Activated CD4-positive, alpha-beta T cell treated with anti-CD3 and anti-CD28 coated beads, Interleukin-10, Interleukin-2, amounts not matched to agents 100 ng/mL and 50 ng/mL, durations not matched to agents 16 hours and 8 hours (primary cell): ENCODE measurements around the gene IL19.

Source experiments
- DNase-seq: peaks from one replicate; pipeline ENCODE4 v3.0.0-alpha.2; 2020

The IL19 gene

DNA sequence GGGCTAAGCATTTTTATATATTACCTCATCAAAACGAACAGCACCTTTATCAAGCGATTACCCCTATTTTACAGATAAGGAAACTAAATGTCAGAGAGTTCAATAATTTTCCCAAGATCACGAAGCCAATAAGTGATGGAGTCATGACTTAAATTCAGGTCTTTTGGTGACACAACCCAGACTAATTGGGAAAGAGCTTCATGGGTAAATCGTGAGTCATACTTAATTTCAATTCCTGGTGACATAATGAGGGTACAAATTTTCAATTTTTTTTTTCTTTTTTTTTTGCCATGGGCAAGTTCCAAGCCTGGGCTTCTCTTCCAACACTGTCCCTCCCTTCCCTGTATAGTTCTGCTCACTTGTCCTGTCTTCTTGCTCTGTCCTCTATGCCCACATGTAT lies 31.8 kb downstream of the IL19 start:
- no peak for DNase-seq

DNA sequence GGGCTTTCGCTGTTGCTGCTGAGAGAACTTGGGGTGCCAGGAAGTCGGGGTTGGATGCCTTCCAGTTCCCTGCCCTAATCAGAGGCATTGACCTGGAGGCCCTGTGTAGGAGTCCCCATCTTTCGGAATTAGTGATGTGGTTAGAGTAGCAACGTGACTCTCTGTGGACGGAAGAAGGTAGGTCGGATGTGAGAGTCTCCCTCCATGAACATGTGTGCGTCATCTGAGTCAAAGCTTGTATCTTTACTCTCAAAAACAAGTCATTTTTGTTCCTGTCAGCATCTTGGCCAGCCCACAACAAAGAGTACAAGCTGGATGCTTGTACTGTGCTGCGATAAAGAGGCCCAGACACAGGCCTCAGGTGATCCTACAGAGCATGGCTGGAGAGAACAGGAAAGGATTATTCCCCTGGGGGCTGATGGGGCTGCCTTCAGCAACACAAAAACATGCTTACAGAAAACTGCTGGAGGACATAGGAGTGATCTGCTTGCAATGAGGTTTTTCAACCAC lies 32.7 kb downstream of the IL19 start:
- DNase-seq, result peak; percentile 96

DNA sequence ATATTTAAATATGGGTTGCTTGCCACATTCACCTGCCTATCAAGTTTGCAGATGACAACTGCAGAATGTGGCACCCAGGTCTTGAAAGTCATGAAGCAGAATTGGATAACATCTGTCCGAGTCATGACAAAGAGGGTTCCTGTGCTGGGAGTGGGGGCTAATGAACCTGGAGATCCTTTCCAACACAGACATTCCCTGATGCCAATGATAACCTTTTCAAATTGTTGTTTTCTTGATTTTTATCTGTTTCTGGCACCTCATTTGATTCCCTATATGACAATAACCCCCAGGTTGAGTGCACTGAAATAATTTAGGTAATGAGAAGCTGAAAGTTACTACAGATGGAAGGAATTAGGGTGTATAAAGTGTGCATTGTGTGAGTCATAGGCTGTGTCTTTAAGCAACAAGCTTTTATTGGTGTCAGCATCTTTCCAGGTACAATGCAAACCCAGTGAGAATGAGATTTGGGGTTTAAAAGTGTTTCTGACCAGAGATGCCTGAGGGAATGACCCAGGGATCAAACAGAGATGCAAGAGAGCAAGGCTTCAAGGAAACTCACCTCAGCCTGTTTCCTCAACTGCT lies 33.7 kb downstream of the IL19 start:
- DNase-seq, result no peak

DNA sequence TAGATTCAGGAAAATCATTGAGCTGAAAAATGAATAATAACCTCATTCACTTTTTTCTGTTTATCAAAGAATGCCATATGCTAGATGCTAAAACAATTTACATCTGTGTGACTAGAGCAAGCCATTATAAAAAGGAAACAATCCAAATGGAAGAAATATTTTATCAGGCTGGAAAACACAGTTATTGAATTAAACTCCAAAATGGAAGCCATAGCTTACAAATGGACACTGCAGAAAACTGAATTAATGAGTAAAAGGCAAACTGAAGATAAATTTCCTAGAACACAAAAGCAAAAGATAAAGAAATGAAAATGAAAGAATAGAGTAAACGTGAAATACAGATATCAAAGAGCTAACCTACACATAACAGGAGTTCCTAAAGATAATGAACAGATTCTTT lies 34.8 kb downstream of the IL19 start:
- DNase-seq, result no peak

DNA sequence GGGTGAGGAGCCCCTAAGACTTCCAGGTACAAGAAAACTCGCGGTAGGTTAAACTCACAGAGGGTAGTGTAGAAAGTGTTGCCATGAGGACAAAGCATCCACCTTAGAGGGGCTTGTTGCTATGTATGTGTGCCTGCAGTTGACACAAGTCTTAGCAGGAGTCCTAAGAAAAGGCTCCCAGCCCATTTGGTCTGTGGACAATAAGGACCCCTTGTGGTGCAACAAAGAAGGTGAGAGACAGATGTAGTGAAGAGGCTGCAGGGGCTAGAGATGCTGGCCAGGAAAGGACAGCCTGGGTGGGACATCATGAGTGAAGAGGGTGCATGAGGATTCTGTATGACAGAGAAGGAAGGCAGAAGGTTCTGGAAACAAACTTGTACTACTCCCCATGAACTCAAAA lies 38.0 kb downstream of the IL19 start:
- DNase-seq, result peak; percentile 66

DNA sequence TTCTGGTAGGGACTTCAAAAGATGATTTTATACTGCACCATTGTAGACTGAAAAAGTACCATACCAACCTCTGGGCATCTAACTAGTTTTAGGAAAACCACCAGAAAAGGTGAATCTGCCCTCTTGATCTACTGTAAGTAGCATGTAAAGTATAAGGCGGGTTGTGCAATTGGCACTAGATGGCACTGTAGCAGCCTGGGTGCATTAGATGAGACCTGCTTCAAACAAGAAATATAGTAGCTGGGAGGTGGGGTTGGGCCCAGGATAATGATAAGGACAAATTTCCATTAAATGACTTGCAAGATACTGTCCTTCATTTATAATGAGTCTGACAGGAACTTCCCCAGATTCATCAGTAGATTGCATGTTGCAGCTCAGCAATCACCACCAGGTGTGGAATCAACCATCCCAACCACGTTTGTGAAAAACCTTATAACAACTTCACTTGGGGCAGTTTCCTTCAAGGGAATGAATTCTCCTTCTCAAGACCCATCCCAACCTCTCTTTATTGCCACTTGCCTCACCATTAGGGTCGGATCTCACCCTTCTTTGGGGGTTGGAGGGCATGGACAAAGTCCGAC lies 39.0 kb downstream of the IL19 start:
- peak; percentile 51 for DNase-seq

DNA sequence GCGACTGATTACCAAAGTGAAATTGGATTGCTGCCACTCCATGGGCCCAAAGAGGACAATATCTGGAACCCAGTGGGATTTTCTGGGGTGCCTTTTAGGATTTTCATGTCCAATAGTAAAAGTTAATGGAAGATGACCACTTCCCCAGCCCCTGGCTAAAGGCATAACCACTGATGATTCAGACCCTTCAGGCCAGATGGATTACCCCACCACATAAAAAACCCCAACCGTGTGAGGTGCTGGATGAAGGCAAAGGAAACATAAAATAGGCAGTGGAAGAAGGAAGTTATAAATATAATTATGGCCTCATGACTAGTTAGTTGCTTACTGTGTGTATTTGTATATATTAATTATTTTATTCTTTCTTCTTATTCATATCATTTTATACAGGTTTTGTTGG lies 41.9 kb downstream of the IL19 start:
- no peak for DNase-seq

DNA sequence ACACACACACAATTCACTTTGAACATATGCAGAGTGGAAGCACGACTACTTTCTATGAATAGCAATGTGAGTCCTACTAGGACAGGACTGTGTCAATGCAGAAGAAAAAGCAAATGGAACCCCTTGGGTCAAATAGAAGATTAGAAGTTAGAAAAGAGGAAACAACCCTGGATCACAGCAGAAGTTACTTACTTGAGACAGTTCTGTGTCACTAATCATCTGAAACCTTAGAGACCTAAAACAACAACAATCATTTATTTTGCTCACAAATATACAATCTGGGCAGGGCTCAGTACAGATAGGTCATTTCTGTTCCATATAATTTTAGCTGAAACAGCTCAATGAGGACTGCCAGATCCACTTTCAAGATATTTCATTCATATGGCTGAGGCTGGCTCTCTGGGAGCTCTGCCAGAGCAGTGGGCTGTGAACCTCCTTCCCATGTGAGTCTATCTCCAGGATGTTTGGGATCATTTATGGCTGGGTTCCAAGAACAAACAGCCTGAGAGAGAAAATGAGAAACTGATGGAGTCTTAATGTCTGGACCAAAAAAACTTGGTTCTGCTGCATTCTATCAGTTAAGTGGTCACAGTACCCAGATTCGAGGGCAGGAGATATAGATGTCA lies 44.3 kb downstream of the IL19 start:
- DNase-seq, result no peak

DNA sequence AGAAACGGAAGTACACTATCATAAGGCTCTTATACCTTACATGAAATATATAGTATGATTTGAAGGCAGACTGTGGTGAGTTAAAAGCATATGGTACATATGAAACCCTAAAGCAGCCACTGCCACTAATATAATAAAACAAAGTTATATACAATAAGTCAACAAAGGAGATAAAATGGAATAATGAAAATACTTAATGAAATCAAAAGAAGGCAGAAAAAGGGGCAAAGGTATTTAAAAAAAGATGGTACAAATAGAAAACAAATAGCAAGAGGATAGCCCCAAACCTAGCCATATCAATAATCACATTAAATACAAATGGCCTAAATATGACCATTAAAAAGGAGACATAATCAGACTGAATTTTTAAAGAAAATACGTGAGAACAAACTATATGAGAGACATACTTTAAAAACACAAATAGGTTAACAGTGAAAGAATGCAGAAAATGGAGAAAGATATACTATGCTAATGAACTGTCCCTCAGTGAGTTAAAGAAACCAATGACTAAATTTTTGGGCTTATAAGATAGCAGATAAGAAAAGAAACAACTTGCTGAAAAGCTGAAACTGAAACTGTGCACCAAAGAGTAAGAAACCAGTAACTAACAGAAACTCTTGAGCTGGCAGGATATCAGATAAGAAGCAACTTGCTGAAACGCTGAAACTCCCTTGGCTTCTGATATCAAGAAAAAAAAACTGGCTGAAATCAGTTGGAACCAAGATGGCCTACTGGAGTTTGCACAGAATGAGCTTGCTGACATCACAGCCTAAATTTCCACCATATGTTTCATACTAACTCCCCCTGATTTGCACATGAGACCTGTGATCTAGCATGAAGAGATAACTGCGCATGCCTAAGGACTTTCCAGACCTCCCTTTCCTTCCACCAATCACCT lies 46.1 kb downstream of the IL19 start:
- peak; percentile 82 for DNase-seq

DNA sequence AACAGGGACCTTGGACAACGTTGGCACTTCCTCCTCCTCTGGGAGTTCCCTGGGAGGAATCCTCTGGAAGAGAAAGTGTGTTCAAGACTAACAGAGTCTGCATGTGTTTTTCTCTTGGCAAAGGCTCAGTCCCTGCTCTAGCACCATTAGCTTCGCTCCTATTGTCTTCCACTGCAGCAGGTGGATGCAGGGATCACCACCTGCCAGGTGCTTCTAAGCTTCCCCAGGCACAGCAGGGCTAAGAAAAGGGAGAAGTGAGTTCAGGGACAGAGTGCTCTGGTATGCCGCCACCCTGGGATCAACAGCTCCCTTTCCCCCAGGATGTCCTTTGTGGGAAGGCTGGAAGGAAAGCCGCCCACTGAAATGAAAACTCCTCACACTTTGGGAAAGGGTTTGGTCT lies 50.9 kb downstream of the IL19 start:
- DNase-seq, result no peak

DNA sequence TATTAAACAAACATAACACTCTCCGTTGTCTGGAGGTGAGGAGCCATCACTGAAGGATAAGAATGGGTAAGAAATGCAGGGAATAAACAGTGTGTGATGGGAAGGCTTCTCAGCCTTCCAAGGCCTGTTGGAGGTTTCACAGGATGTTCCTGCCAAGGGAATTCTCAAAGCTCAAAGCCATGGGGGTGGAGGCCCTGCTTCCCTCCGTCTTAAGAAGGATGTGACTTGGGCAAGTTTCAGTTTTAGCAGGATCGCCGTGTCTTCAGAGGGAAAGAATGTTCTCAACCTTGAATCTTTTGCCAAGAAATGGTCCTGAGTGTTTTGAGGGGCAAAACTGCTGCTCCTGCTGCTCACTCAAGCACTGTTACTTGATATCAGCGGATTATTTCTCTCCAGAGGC lies 53.2 kb downstream of the IL19 start:
- DNase-seq, result no peak

DNA sequence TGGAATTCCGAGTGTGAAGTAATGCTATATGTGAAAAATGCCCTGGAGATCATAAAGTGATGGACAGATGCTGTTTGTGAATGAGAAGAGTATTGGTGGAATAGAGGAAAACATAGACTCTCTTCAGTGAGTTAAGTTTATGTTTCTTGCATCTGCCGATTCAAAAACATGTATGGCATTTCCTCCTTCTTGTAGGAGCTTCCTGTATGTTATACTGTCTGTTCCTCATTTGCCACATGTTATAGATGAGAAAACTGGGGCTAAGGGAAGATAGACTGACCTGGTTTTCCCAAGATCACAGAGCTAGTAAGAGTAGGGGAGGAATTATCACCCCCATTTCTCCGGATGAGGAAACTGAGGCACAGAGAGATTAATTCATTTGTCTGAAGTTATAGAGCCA lies 53.8 kb downstream of the IL19 start:
- no peak for DNase-seq

DNA sequence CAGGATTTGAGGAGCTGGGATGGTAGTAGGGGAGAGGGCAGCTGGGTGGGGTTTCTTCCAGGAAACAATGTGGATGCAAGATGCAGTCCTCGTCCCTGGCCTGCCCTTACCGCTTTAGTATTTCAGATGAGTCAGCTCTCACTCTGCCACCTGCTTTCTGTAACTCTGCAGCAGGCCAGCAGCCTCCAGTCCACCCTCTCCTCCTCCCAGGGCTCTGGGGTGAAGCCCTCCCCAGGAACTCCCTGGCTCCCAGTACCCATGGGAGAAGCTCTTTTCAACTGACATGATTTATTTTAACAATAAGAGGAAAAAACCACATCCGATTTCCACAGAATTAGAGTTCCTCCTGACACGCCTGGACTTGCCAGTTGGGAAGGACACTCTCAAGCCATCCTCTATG lies 55.8 kb downstream of the IL19 start:
- no peak for DNase-seq

DNA sequence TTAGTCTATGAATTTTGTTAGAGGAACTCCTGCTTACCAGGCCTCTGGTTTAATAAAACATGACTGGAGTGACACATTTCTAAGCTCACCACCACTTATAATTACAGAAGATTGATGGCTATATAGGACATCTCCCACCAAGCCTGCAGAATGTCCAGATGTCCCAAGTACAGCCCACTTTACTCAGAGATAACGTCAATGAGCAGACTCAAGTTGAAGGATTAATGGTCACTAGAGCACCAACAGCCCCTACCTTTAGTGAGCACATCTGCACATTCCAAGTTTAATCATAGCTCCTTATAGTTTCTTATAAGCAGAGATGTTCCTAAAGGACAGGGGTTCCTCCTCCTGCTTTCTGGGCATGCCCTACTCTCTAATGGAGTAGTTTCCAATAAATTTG lies 57.5 kb downstream of the IL19 start:
- DNase-seq, result no peak

DNA sequence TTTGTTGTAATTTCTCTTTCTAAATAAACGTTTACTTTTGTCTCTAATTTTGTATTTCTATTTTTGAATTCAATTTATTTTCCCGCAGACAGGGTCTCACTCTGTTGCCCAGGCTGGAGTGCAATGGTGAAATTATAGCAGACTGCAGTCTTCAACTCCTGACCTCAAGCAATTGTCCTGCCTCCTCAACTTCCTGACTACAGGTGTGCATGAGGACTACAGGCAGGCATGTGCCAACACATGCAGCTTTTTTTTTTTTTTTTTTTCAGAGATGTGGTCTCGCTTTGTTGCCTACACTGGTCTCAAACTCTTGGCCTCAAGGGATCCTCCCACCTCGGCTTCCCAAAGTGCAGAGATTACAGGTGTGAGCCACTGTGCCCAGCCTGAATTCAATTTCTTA lies 58.2 kb downstream of the IL19 start:
- DNase-seq, result no peak

DNA sequence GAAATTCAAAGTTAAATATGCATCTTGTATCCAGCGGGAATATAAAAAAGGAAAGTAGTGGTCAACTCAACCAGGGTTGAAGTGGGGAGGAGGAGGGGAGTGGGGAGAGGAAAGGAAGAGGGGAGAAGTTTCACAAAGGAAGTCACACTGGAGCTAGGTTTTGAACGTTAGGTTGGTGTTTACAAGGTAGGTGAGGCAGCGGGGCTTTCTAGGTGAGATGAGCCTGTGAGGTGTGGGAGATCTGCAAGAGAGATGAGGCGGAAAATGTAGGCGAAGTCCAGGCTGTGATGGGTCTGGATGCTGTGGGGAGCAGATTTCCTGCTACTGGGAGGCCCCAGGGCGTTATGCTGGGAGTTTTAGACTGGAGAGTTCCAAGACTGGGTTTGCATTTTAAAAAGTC lies 58.7 kb downstream of the IL19 start:
- DNase-seq, result no peak

DNA sequence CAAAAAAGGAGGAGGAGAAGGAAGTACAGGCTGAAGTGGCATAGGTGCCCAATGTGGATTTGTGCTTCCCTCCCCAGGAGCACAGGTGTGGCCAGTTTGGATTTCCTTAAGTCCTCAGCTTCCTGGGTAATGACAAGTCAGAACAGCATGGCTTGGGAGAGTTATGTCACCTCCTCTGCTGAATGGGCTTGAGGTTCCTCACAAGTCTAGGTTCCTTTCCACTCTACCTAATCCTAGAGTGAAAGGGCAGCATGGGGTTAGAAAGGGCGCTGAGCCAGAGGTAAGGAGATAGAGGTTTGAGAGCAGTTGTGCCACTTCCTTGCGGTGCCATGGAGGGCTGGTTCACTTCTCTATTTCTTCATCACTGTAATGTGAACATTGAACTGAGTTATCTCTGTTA lies 59.3 kb downstream of the IL19 start:
- no peak for DNase-seq

DNA sequence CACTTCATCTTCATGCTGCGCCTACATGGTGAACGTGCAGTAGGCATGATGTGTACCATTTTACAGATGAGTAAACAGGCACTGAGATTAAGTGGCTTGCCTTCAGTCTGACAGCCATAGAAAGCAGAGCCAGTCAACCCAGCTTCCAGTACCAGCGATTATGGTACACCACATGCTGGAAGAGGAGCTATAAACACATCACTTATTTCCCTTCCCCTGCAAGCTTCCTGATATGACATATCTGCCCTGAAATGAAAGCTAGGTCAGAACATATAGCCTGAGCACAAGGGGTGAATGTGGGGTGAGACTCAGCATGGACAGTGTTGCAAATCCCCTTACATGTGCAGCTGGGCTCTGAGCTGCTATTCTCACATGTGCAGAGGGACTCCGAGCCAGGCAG lies 61.1 kb downstream of the IL19 start:
- DNase-seq, result peak; percentile 13

DNA sequence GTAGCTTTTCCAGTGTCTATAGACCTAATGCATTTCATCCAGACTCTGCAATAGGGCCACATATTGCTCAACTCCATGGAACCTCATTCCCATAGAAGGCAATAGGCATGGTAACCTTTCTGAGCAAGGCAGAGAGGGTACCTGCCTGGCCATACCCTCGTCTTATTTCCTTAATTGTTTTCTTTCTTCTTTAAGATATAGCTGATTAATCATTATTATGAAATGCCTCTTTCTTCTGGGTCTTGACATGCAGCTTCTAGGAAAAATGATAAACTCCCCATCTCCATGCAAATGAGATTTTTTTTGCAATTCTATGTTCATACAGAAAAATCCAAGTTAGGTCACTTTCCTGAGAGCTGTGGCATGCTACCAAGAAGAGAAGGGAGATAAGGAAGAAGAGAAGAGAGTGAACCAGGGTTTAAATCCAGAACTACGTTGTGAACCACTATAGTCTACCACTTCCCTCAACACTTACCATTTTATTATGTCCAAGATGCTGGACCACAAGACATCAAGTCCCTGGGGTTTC lies 61.8 kb downstream of the IL19 start:
- no peak for DNase-seq

DNA sequence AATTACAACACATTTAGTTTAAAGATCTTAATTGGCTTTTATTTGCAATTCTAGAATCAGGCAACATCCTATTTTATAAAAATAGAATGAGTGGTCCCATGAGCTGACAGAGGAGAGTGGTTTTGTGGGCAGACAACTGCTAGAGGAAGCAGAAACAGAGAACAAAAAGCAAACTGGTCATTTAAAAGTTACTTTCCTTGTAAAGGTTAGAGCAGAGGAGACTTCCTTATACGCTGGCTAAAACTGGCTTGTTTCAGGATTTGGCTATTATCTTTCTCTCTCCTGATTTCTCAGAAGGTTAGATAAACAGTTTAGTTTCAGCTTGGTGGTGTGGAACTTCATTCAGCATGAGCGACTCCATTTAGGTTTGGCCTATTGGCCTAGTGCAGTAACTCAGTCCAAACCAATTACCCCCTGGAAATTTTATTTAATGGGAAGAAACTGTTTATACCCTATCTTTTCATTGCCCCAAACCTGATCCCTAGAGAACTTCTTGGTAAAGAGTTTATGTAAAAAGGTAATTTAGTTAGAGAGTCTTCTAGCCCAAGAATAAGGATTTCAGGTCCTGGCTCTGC lies 62.6 kb downstream of the IL19 start:
- DNase-seq, result no peak

DNA sequence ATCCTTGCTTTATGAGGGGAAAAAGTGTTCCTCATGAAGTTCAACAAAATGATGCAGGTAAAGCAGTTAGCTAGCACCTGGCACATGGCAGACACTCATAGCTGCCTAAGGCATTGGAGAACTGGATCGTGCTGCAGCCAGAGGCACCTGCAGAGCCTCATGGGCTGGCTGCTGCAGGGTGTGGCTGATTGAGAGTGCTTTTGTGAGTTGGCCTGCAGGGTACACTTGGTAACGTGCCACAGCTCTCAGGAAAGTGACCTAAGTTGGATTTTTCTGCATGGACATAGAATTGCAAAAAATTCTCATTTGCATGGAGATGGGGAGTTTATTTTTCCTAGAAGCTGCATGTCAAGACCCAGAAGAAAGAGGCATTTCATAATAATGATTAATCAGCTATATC lies 63.2 kb downstream of the IL19 start:
- DNase-seq, result no peak

DNA sequence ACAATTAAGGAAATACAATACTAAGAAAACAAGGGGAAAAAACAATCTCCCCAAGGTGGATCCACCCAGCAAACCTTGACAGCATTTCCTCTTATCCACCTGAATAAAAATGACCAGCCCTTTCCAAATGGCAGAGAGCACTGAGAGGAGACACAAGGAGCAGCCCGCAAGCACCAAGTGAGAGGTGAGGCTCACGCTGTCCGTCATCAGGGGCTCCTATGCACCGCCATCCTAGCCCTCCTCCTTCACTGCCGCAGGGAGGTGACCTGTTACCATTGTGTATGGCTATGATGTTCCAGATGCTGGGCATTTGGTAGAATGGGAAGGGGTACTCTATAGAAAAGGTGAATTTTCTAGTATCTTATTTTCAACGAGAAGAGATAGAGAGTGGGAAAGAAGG lies 63.6 kb downstream of the IL19 start:
- no peak for DNase-seq

DNA sequence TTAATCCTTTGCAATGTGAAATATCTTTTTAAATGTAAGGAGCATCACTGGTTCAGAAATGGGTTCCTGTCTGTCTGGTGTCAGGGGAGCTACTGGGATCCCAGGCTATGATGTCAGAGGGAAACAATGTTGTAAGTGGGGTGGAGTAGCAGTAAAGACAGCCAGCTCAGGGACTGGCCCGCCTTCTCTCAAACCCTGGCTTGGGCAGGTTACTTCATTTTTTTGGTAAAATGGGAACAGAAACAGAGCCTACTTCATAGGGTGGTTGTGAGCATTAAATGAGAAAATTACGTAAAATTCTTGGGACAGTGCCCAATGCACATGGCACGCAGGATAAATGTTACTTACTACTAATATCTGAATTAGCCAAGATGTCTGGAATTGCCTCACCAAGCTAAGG lies 64.1 kb downstream of the IL19 start:
- DNase-seq, result no peak
